Retina (tissue), 1 donor: ENCODE data around the gene PTPRD.

Source experiments
- DNase-seq: peaks from one replicate; pipeline ENCODE4 v3.0.0-alpha.2; 2016

The PTPRD gene

DNA sequence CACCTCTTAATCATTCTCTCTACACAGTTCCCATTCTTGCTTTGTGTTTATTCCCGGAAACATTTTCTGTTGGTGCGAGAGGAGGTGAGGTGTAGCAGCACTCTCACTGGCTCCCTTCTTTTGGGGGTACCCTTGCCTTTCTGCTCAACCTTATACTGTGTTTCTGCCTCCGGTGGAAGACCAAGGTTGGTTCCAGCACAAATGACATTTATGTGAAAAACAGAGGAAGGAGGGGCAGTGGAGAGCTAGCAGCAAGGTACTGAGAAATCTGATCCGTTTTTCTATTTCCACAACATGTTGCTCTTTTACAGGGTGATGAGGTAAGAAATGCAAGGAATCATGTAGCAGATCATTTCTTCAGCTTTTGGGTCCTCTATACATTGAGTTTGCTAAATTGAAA lies 2165.2 kb downstream of the PTPRD start:
- DNase-seq, result no peak

DNA sequence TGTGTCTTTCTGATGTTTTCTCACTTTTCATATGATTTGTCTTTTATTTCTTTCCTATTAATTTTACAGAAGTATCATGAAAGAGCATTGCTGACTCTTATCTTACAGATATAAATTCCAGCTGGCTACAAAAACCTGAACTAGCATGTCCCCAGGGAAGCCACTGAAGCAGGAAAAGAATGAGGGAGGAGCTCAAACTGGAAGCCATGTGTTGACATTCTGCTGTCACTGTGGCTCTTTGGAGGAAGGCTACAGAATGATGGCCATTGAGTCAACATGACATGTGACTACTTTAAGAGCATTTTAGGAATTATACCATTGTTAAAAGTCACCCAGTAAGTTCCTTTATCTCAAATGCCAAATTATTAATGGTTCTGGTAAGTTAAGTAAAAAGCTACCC lies 2174.9 kb downstream of the PTPRD start:
- DNase-seq, result no peak

DNA sequence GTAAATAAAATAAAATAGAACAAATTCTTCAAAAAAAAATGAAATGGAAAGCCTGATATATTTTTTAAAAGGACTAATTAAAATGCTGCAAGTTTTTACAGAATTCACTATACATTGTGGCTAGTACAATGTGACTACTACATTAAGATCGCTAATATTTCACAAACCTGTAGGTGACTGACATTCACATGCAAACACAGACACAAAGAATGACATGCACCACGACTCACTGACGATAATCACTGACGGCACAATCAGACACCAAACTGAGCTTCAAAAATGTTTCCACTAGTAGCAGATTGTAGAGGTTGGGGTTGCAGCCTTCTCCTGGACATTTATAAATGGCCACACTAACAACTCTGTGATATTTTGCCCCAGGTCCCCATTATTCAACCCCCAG lies 2175.5 kb downstream of the PTPRD start:
- no peak for DNase-seq

DNA sequence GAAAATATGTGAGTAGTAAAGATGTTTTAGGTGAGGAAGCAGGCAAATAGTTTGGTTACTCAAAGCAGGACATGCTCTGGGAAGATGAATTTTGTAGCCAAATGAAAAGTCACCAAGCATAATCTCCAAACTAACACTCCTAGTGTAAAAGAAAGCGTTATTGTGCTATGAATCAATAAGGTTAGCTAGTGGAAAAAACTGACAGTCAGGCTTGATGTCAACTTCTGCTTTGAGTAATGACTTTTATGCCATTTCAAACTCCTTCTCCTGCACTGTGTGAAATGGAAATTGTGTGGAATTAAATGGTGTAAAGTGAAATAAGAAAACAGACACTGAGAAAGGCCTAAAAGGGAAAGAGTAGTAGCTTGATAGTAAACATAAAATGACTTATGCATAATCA lies 2176.0 kb downstream of the PTPRD start:
- DNase-seq, result no peak

DNA sequence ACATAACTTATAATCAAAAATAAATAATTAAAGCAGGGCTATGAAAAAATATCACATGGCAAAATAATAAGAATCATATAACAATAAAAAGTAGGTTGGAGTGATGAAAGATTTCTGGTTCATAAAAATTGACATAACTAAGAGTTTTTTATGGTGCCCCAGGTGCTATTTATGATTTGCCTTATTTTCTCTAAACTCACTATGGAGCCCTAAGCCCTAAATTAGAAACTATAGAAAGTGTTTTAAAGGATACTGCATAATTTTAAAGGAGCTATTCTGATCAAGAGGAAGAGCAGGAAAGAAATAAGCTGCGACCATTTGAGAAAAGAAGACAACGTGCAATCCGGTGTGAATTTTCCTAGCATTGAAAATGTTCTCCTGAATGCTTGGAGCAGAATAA lies 2178.2 kb downstream of the PTPRD start:
- DNase-seq, result no peak

DNA sequence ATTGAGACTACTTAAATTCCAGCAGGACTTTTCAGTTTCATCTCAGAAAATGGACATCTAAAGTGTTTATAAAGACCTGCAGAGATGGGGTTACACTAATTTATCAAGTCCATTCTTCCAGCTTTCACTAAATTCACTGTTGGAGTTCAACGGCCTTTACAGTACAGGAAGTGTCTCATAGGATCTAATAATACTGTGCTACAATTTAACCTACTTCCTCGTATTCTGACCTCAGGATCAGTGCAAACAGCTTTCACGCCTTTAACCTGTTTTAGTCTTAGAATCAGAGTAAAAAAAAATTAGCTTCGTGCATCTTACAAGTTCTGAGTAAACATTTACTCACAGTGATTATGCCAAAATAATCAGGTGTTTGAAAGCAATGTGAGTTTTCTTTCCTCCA lies 2180.6 kb downstream of the PTPRD start:
- DNase-seq, result no peak

DNA sequence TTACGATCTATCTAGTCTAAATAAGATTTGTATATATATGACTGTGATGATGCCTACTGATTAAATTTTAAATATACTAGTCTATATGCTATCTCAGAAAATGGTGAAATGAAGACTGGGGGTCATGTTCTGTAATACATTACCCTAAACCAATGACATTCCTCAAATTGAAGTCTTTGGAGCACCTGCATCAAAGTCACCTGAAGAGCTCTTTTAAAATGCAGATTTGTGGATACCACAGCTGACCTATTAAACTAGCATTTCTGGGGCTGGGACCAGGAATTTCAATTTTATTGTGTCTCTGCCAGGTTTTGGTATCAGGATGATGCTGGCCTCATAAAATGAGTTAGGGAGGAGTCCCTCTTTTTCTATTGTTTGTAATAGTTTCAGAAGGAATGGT lies 2181.3 kb downstream of the PTPRD start:
- no peak for DNase-seq

DNA sequence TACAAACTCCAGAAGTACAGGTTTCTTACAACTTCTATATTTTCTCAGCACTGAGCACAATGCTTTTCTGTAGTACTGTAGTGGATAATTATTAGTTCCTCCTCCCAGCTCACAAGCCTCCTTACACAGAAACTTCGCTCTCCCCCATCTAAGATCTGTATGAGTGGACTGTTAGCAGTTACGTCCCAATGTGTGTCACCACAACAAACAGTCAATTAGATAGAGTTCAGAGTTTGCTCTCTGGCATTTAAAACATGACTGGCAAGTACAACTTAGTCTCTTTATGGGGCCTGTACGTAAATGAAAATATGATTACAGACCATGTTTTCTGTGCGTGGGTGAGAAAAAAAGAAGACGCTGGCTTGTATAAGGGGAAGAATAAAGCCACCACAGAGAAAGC lies 2181.9 kb downstream of the PTPRD start:
- DNase-seq, result no peak

DNA sequence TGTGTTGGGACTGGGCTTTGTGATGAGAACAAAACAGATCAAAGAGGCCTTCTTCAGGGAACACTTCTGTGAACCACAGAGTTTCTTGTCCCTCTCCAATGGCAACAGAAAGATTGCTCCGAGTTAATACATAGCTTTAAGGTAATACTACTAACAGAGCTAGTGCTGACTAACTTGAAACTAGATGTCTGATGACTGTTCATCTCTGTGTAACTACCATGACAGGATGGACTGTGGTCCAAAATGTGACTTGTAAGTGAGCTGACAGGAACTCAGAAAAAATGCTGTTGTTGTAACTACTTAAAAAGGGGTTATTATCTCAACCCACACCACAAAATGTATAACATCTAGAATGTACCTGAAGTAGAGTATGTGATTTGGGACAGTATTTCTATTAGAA lies 2183.0 kb downstream of the PTPRD start:
- DNase-seq, result no peak

DNA sequence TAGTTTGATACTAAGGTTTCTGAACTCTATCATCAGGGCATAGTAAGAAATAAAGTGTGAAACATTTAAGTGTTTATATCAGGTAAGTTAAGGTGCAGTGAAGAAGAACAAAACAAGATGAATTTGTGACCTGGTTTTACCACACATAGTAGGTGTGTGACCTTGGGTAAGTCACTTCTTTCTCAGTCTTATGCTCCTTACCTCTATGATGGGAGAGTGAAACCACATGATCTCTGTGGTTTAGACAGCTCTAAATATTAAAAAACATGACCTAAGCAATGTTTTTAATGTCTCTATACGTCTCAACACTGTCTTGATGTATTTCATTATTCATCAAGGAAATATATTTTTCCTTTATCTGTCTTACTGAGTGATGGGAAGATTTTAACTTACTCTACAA lies 2183.6 kb downstream of the PTPRD start:
- no peak for DNase-seq

DNA sequence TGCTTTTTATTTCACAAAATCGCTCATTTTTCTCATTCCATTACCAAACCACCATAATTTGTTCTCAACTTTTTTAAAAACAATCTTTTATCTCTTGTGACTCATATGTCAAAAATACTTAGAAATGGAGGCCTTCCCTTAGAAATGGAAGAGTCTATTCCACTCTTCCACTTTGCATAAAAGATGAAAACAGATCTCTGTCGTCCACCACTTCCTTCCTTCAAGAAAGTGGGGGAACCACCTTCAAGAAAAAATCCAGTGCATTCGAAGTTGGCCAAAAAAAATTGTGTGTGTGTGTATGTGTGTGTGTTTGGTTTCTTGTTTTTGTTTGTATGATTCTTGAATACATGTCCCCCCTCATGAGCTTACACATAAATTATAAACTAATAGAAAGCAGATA lies 2184.4 kb downstream of the PTPRD start:
- no peak for DNase-seq

DNA sequence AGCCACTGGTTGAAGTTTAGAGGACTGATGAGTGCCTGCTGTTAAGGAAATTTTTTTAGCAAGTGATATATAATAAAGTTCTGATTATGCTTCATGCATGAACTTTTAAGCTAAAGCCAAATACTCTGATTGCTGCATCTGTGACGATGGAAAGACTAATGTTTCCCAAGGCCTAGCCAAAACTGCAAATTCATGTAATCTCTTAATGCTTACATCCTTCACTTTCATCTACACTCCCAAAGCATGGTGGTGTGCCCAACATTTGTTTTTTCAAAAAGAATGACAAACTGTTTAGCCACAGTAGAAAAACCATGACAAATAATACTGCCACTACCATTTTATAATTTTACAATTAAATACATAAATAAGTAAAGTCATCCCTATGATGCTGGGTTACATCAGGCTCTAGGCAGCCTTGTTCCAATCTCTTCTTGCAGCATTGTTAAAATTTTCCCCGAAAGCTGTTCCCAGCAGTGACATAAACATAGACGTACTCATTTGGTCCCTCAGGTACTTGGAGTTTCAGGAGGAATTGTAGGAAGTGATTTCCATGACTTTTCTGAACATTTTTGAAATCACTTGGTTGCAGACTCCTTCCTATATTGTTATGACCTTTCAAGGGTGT lies 2187.9 kb downstream of the PTPRD start:
- DNase-seq, result no peak

DNA sequence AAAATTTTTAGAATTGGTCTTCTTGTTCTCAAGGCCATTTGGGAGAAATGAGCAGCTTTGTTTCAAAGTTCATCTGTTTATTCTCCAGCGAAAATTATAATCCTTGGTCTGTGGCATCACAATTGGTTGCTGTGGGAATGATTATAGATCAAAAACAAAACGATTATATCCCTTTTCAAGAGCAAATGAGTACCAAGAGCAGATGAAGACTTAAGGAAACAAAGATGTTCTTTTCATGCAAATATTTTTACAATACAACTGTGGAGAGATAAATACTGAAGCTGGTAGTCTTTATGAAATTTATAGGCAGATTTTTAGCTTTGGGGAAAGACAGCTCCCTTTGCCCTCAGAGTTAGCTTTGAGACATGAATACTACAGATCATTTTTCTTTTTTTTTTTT lies 2192.4 kb downstream of the PTPRD start:
- DNase-seq, result no peak

DNA sequence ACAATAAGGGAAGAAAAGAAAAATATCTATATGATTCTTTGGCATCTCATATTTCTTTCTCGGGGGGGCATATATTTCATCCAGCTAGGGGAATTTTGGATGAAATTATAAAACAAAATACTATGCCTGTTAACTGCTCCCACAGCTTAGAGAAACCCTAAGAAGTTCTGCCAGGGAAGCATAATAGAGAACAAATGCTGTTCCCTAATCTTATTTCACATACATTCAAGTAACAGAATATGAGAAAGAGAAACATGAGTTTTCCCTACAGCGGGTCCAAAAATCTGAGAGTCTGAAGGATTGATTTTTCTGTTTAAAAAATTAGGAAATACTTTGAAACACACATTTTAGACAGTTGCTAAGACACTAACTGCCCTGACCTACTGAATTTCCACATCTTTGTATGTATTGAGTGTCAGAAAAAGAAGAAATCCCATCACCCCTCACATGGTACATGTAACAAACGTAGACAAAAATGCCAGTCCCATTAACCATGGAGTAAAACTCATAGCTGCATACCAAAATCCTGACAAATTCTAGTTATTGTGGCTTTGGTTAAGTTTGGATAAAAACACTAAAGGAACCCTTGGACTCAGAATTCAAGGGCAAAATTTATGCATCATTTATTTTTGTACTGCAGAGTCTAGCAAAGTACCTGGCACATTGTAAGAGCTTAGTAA lies 2193.1 kb downstream of the PTPRD start:
- no peak for DNase-seq

DNA sequence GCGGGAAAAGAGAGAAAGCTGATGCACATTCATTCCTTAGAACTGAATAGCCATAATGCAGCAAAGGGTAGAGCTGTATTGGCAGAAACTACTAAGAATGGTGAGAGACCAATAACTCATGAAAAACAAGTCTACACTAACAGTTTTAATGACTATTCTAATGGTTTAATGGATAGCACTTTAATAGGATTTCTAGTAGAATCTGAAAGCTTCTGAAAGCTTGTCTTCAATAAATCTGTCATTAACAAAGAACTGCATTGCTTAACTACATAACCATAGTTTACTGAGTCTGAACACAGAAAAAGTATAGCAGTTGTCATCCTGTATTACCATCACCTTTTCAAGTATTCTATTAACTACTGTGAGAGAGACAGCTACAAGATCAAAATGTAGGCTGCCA lies 2195.5 kb downstream of the PTPRD start:
- peak; percentile 18 for DNase-seq

DNA sequence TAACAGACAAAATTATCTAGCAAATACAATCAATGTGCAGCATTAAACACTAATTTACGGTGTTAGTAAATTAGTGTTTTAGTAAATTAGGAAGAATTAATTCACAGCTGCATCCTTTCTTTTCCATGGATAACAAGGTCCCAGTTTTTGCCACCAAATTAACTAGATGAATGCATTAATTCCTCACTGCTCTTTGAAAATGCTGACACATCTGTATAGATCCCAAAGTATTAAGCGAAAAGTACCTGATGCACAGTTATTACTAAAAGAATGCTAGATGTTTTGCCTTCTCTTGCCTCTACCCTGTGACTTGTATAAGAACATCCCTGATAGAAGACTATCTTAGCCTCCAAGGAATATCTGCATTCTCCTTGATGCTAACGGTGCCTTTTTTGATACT lies 2200.5 kb downstream of the PTPRD start:
- DNase-seq, result no peak

DNA sequence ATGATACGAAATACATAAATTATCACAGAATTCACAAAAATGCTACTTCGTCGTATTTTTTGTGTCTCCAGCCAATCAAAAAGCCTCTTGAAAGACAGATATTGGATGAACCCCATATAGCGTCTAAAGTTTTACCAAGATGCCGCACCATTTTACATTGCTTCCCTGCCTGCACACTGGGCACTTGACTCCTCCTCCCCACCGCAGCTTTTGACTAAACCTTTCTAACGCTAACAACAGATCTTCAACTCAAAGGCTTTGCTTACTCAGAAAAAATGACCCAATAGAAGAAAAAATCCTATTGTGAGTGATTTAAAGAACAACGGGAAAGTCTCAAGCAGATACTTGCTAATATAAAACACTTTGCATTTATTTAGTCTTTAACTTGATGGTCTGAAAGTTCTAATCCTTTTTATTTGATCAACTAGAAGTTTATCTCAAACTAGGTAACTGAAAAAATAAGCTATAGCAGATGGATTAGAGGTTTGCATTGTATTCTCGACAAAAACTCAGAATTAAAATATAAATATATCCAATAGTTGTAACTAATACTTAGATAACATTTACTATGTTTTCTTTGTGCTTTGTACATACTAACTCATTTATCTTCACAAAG lies 2204.1 kb downstream of the PTPRD start:
- no peak for DNase-seq

DNA sequence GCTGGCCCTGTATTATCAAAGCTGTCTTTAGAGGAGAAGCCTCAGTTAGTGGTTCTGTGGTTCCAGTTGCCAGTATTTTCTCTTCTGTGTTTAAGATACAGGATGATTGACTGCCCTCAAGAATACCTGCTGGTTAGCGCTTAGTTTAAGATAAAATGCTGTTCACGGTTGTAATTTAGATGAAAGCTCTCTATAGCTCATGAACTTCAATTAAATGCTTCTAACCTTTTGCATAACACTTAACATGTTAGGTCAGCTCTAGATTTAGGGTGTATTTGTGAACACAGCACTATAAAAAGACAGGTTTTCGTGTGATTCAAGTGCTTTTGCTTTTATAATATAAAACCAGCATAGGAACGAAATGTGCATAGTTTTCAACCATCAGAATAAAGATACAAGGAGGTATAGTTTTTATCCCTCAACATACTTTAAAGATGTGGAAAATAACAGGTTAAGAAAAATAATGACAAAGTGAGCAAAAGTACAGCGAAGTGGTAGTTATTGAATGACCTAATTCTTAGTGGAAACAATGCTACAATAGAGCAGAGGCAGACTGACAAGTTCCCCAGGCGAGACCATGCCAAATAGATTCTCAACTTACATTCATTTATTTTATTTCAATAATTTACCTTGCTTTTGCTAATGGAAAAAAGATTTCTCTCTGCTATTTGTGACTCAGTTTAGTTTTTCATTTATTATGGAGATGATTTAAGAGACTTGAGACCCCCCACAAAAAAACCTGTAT lies 2210.7 kb downstream of the PTPRD start:
- DNase-seq, result no peak

DNA sequence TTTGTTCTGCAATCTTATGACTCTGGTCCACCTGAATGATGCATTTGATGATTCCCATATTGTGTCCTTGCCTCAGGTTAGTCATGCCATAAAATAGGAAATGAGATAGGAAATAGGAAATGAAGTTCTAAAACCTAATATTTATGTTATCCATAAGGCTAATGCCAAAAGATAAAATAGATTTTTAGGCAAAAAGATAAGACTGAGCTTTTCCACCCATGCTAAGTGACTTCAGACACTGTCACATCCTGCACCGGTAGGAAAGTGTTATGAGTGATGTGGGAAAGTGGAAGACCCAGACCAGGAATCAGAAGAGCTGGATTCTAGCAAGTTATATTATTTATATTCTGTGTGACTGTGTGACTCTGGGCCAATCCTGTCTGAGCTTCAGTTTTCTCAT lies 2212.4 kb downstream of the PTPRD start:
- no peak for DNase-seq

DNA sequence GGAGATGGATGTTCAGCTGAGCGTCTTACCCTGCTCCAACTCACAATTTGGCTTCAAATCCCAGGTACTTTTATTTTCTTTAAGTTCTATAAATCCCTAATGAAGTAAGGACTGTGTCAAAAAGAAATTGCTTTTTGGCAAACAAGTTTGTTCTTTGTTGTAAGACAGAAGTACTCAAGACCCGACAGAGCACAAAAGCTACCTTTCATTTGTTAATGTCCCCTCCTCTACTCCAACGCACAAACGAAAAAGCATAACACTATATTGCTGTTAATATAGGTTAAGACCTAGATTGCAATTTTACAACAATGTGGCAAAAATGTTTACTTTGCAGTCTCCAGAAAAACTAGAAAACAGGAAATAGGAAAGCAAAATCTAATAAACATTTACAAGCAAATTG lies 2217.8 kb downstream of the PTPRD start:
- no peak for DNase-seq

DNA sequence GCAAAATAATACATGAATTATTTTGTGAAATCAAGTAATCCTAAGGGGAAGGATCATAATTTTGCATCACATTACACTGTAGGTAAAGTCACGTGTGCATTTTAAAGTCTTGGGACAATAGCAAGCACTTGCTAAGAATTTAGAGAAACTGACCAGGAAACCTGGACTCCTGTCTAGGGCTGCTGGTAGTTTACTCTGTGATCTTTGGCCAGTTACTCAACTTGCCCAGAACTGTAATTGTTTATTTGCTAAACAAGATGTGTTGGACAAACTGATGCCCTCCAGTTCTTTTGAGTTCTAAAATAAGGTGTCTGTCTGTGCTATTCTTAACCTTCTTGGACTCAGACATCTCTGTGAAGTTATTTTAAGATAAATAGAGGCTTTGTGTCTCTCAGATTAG lies 2218.5 kb downstream of the PTPRD start:
- DNase-seq, result no peak

DNA sequence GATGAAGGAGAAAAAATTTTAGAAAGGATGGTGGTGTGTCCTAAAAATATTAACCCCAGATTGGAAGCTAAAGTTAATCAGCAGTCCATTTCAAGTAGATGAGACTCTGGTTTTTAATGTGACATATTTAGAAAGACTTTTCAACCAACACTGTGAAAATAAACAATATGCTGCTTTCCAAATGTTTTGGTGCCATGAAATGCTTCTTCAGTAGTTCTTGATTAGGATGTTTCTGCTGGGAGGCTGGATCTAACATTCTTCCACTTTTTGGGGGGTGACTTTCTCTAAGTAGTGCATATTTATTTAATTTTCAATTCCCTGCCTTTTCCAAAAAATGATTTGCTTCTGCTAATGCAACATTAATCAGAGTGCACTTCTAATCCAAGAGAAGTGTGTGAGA lies 2219.9 kb downstream of the PTPRD start:
- no peak for DNase-seq

DNA sequence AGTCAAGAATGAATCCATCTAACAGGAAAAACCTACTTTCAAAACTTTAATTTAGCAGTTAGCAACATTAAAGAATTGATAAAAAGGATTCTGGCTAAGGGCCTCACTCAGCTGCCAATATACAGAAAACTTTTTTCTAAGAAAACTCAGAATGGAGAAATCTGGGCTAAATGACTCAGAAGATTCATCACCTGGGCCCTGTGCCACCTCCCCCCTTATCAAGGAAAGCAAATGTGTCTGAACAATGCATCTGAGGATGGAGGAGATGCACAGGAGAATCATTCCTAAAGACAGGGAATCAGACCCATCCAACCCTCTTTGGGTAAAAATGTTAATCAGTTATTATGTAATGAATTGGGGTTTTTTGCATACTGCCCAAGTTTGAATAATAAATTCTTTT lies 2221.2 kb downstream of the PTPRD start:
- no peak for DNase-seq

DNA sequence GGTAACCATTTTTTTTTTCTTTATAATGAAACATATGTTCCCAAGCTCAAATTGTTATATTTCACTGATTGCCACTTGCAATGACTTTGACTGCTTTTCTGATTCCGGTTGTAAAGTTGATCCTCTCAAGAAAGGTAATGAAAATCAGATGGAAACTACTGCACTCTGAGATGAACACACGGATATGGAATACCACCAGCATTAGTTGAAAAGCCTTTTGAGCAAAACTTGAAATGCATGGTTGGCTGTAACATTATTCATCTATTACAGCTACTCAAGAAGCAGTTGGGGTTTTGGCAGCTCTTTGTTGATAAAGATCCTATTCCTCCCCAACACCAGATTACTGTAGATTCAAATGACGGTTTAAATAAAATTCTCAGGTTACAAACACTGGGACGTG lies 2221.7 kb downstream of the PTPRD start:
- no peak for DNase-seq
